Activated CD8-positive, alpha-beta T cell treated with anti-CD3 and anti-CD28 coated beads for 36 hours (primary cell): ENCODE data around the gene CLIP4. TPM values are rescaled to one million over a fixed set of nuclear protein-coding genes. Genes with fewer than 3 reads are reported as not detected.

Experiments used
- ATAC-seq: fragments of 200-7000 bp; cut with Tn5 transposase; one replicate; pipeline ENCODE4 v1.10.0; 2021; ENCODE audit warnings: mild to moderate bottlenecking, moderate library complexity
- CTCF ChIA-PET: fragments of 350-600 bp; sonication (Branson Sonifier 250); formaldehyde crosslinking; loops from one replicate; lab custom pipeline; 2021; ENCODE audit warnings: antibody characterized with exemption; lab: Charles Lee
- POLR2A ChIA-PET: fragments of 350-600 bp; sonication (Branson Sonifier 250); formaldehyde crosslinking; loops from one replicate; lab custom pipeline; 2021; ENCODE audit warnings: antibody characterized with exemption; lab: Charles Lee
- DNase-seq: peaks from one replicate; pipeline ENCODE4 v3.0.0-alpha.2; 2020
- H3K27ac Mint-ChIP-seq: one replicate; pipeline ENCODE4 v1.8.0; 2021; ENCODE audit warnings: mild to moderate bottlenecking, mixed read lengths
- H3K27me3 Mint-ChIP-seq: one replicate; pipeline ENCODE4 v1.8.0; 2021; ENCODE audit warnings: mixed read lengths
- H3K36me3 Mint-ChIP-seq: one replicate; pipeline ENCODE4 v1.8.0; 2021; ENCODE audit warnings: low read depth, mixed read lengths
- H3K4me1 Mint-ChIP-seq: one replicate; pipeline ENCODE4 v1.8.0; 2021; ENCODE audit warnings: low read depth, mixed read lengths
- H3K4me3 Mint-ChIP-seq: one replicate; pipeline ENCODE4 v1.8.0; 2021; ENCODE audit warnings: mild to moderate bottlenecking, moderate library complexity, mixed read lengths
- H3K9me3 Mint-ChIP-seq: one replicate; pipeline ENCODE4 v1.8.0; 2021; ENCODE audit warnings: mixed read lengths
- CTCF ChIP-seq: fragments of 200-600 bp; IDR thresholded peaks from one replicate; pipeline ENCODE4 v1.8.0; 2022; ENCODE audit warnings: antibody characterized with exemption, mild to moderate bottlenecking
- intact Hi-C: fragments of 100-400 bp; cut with micrococcal nuclease; formaldehyde crosslinking; loops from one replicate; pipeline ENCODE4 v1.10.0; 2022
- total RNA-seq, 2 experiments: library from RNA; stranded (reverse); gene quantifications; one replicate each; pipeline ENCODE4 v1.2.3, GENCODE V29; 2021

The CLIP4 gene
- total RNA-seq, 2 experiments from 2014 or later, result 25.3 to 28.3 TPM

- no peak within 1 kb of the TSS for H3K4me3 Mint-ChIP-seq
- no peak for ATAC-seq
- H3K9me3 Mint-ChIP-seq, result no peaks in the 10 kb centered on the region
- no peaks in the 10 kb centered on the region for H3K36me3 Mint-ChIP-seq
- H3K27ac Mint-ChIP-seq, result no peak within 1 kb of the TSS
- intact Hi-C loops, result no loop called here
- ChIA-PET POLR2A (no interaction called here), CTCF (interaction anchor here (1.2 kb wide), 1 partner anchor 30 kb away, joined by 3 read pairs; no protein-coding TSS in a partner anchor)
- no peaks in the 10 kb centered on the region for H3K4me1 Mint-ChIP-seq
- H3K27me3 Mint-ChIP-seq, result no peaks in the 10 kb centered on the region
- DNase-seq, result no peak
- TF ChIP-seq CTCF, result no peak
These were observed 40.8 kb upstream of the CLIP4 start, which contains the start of gene PCARE for GRCh38 chr2:29074411-29074810. Gene PCARE (minus strand): TSS chr2:29074523. CDS start chr2:29074261, 262 bp downstream.

GRCh38 chr2:29075894-29076705 is 39.1 kb upstream of the CLIP4 start:
- Mint-ChIP-seq H3K4me1 (no peaks in the 10 kb centered on the region), H3K9me3 (peaks cover 2% of the 10 kb centered on the region), H3K36me3 (no peaks in the 10 kb centered on the region), H3K27ac (no peak overlapping the region), H3K27me3 (no peaks in the 10 kb centered on the region), H3K4me3 (no peak overlapping the region)
- POLR2A ChIA-PET, result no interaction called here
- ATAC-seq, result no peak
- intact Hi-C loops, result no loop called here
- CTCF ChIA-PET, result interaction anchor here (1.0 to 1.2 kb wide), 2 partner anchors 32 to 41 kb away, joined by 3 read pairs; no protein-coding TSS in a partner anchor
- TF ChIP-seq CTCF, result no peak
- DNase-seq, result no peak

GRCh38 chr2:29079887-29080286 is 35.3 kb upstream of the CLIP4 start:
- POLR2A ChIA-PET, result no interaction called here
- intact Hi-C loops, result no loop called here

GRCh38 chr2:29080886-29081743 is 34.1 kb upstream of the CLIP4 start:
- Mint-ChIP-seq H3K9me3 (peaks cover 2% of the 10 kb centered on the region), H3K27me3 (no peaks in the 10 kb centered on the region), H3K27ac (no peak overlapping the region), H3K4me3 (no peak overlapping the region), H3K4me1 (no peaks in the 10 kb centered on the region), H3K36me3 (no peaks in the 10 kb centered on the region)
- no peak for ATAC-seq
- DNase-seq, result no peak
- intact Hi-C loops, result no loop called here
- no peak for TF ChIP-seq CTCF
- CTCF ChIA-PET, result no interaction called here
- POLR2A ChIA-PET, result no interaction called here

More at GRCh38 chr2:29079887-29080286, 35.3 kb upstream of the CLIP4 start:
- TF ChIP-seq CTCF, result no peak
- Mint-ChIP-seq H3K4me3 (no peak overlapping the region), H3K9me3 (peaks cover 2% of the 10 kb centered on the region), H3K4me1 (no peaks in the 10 kb centered on the region), H3K36me3 (no peaks in the 10 kb centered on the region), H3K27ac (no peak overlapping the region), H3K27me3 (no peaks in the 10 kb centered on the region)
- CTCF ChIA-PET, result interaction anchor here (0.7 kb wide), 1 partner anchor 38 kb away, joined by 3 read pairs; no protein-coding TSS in a partner anchor
- no peak for DNase-seq
- no peak for ATAC-seq
